ENCODE data around the gene TMCO1.

TMCO1 gene

DNA sequence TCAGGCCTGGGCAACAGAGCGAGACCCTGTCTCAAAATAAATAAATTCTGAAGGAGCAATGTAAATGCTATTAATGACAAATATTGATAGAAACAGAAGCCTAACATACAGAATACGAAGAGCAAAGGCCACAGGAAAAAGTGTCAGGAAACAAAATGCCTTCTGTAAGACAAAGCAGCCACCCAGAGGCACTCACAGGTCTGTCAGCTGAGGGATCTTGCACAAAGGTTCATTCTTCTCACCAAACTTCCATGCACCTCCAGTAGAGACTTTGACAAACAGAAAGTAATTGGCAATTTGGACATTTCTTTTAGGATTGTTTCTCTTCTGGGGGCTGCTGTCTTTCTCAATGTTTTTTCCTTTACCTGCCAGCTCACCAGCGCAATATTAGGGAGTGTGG lies 69.1 kb downstream of the TMCO1 start:
- TF ChIP-seq, protein P1, sequence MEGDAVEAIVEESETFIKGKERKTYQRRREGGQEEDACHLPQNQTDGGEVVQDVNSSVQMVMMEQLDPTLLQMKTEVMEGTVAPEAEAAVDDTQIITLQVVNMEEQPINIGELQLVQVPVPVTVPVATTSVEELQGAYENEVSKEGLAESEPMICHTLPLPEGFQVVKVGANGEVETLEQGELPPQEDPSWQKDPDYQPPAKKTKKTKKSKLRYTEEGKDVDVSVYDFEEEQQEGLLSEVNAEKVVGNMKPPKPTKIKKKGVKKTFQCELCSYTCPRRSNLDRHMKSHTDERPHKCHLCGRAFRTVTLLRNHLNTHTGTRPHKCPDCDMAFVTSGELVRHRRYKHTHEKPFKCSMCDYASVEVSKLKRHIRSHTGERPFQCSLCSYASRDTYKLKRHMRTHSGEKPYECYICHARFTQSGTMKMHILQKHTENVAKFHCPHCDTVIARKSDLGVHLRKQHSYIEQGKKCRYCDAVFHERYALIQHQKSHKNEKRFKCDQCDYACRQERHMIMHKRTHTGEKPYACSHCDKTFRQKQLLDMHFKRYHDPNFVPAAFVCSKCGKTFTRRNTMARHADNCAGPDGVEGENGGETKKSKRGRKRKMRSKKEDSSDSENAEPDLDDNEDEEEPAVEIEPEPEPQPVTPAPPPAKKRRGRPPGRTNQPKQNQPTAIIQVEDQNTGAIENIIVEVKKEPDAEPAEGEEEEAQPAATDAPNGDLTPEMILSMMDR (IDR thresholded peaks at IDR 0.05; ENCODE audit: control insufficient read depth, extremely low read depth, insufficient read depth) = no peak
- no peak overlapping the region for H3K4me3 ChIP-seq (ENCODE audit: low read depth, low read length)
- no peak for DNase-seq (ENCODE audit: low read depth)

DNA sequence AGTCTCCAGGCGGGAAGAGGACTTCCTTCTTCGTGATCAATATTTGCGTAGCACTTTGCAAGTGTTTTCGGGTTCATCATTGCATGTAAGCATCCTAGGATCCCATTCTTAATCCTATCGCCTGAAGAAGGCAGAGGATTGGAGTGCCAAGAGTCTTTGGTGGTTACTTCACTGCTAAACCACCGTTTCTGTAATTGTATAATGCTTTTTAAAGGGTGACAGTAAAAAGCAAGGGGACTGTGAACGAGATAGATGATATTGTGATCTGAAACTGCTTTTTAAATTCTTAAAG lies 70.0 kb downstream of the TMCO1 start:
- DNase-seq (ENCODE audit: low read depth) = no peak
- TF ChIP-seq, protein P1 (IDR thresholded peaks at IDR 0.05; ENCODE audit: control insufficient read depth, extremely low read depth, insufficient read depth) = no peak

DNA sequence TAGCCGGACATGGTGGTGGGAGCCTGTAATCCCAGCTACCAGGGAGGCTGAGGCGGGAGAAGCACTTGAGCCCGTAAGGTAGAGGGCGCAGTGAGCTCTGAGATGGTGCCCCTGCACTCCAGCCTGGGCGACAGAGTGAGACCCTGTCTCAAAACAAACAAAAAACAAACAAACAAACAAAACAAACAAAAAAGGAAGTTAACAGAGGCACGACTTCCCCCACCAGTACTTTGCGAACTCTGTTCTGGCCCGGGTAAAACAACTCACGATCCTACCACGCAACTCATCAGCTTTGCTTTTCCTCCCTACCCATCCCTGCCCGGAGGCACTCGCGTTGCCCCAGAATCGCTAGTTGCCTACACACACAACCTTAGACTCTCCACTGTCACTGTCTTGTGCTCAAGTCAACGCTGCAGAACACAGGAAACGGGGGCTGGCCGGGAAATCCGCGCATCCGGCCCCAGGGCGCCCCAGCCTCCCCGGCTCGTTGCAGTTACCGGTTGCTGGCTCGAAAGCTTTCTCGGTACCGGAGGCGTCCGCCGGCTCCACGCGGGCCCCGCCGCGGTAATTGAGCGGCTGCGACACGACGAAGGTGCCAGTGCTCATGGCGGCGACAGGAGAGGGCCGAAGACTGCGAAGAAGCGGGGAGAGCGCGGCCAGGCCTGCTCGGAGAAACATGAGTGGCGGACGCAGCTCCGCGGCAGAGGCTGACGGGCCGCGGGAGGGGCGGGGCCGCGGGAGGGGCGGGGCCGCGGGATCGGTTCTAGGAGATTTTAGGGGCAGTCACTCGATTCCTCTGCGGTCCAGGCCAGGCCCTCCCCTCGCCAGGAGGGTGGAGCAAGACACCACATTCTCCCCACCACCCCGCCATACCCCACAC lies 70.5 kb downstream of the TMCO1 start, which contains the start of gene ALDH9A1:
TSS of gene ALDH9A1 (minus strand) at position 682 of the 880 bp plus-strand sequence. CDS start at position 678, 4 bp downstream.
- DNase-seq (ENCODE audit: low read depth) = peak; percentile 33
- TF ChIP-seq, protein P1 (IDR thresholded peaks at IDR 0.05; ENCODE audit: control insufficient read depth, extremely low read depth, insufficient read depth) = peak; percentile 53
- H3K4me3 ChIP-seq (ENCODE audit: low read depth, low read length) = peak within 1 kb of the TSS; percentile 93

More for the DNA sequence above, 70.0 kb downstream of the TMCO1 start:
- peak overlapping the region; percentile 93 for H3K4me3 ChIP-seq (ENCODE audit: low read depth, low read length)

- peak overlapping the region; percentile 93 for H3K4me3 ChIP-seq (ENCODE audit: low read depth, low read length)
- TF ChIP-seq, protein P1 (IDR thresholded peaks at IDR 0.05; ENCODE audit: control insufficient read depth, extremely low read depth, insufficient read depth) = no peak
- no peak for DNase-seq (ENCODE audit: low read depth)
Measured at GRCh38 chr1:165697491-165697880, 71.2 kb downstream of the TMCO1 start.

GRCh38 chr1:165696625-165697100 lies 72.0 kb downstream of the TMCO1 start:
- peak; percentile 54 for DNase-seq (ENCODE audit: low read depth)
- TF ChIP-seq, protein P1 (IDR thresholded peaks at IDR 0.05; ENCODE audit: control insufficient read depth, extremely low read depth, insufficient read depth) = no peak
- peak overlapping the region; percentile 93 for H3K4me3 ChIP-seq (ENCODE audit: low read depth, low read length)

DNA sequence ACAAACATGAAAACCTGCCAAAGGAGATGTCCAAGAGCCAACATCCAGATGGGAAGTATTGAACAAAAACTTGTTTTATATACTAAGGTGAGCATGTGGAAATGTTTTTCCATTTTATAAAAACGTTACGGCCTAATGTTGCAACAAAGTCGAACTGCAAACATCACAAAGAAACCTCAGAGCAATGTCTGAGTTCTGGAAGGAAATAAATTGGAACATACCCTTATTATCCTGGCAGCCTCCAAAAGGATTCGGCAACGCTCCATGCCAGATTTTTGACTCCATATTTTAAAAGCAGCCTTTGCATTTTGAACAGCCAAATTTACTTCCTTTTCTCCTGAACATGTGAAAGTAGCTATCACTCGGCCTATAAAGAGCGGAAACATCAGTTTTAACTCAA lies 73.6 kb downstream of the TMCO1 start:
- TF ChIP-seq, protein P1 (IDR thresholded peaks at IDR 0.05; ENCODE audit: control insufficient read depth, extremely low read depth, insufficient read depth) = no peak
- DNase-seq (ENCODE audit: low read depth) = no peak
- H3K4me3 ChIP-seq (ENCODE audit: low read depth, low read length) = no peak overlapping the region
